ENCODE data around the gene SMARCA4.

SMARCA4 gene

GRCh38 chr19:11020982-11021759 lies 60.3 kb downstream of the SMARCA4 start:
- Histone ChIP-seq H3K27me3 (ENCODE audit: control insufficient read depth in 3 of 3, insufficient read depth in 3 of 3, low read depth in 1 of 3, low read length in 3 of 3) (no peaks in the 10 kb centered on the region), H4K8ac (ENCODE audit: low read depth, low read length) (no peak overlapping the region), H2BK12ac (ENCODE audit: low read length) (peak overlapping the region; percentile 10), H3K4ac (ENCODE audit: low read length) (no peak overlapping the region), H3K27ac (replicated peaks; ENCODE audit: low read length) (no peak overlapping the region), H3K36me3 (replicated peaks in 1 of 2; ENCODE audit: control insufficient read depth in 2 of 2, insufficient read depth in 2 of 2, low read length in 2 of 2) (peaks cover 93 to 100% of the 10 kb centered on the region in 2 donors), H2BK5ac (ENCODE audit: low read length) (no peak overlapping the region), H3K4me2 (ENCODE audit: insufficient read depth, low read length, poor library complexity, severe bottlenecking) (no peak overlapping the region), H4K91ac (ENCODE audit: low read depth, low read length, poor library complexity) (no peak overlapping the region), H3K9me3 (replicated peaks in 1 of 2; ENCODE audit: control insufficient read depth in 2 of 2, insufficient read depth in 1 of 2, low read depth in 1 of 2, low read length in 2 of 2) (no peaks in the 10 kb centered on the region), H3K79me1 (ENCODE audit: low read depth, low read length) (peaks cover 26% of the 10 kb centered on the region), H3K23ac (ENCODE audit: low read depth, low read length, poor library complexity) (no peak overlapping the region), H2BK120ac (ENCODE audit: low read depth, low read length) (no peak overlapping the region), H3K14ac (ENCODE audit: low read length) (no peak overlapping the region), H3K4me3 (ENCODE audit: low read length in 2 of 2) (no peak overlapping the region), H2AK5ac (ENCODE audit: low read depth, low read length) (no peak overlapping the region), H3K4me1 (ENCODE audit: control insufficient read depth in 2 of 2, insufficient read depth in 1 of 2, low read depth in 1 of 2, low read length in 2 of 2) (no peaks in the 10 kb centered on the region), H2BK15ac (ENCODE audit: low read length) (no peak overlapping the region), H3K9ac (ENCODE audit: low read depth, low read length, poor library complexity) (no peak overlapping the region), H2AFZ (ENCODE audit: low read length) (no peak overlapping the region), H3K18ac (ENCODE audit: low read length) (no peak overlapping the region)
- WGBS, 2 donors (ENCODE audit: extremely low coverage in 2 of 2, insufficient read length in 2 of 2, insufficient replicate concordance in 1 of 2), result no CpG with 5 or more reads among the region's 23 CpGs
- no peak for DNase-seq (ENCODE audit: low spot score)

GRCh38 chr19:11021760-11022144 lies 60.9 kb downstream of the SMARCA4 start:
- Histone ChIP-seq H3K9me3 (replicated peaks in 1 of 2; ENCODE audit: control insufficient read depth in 2 of 2, insufficient read depth in 1 of 2, low read depth in 1 of 2, low read length in 2 of 2) (no peaks in the 10 kb centered on the region), H4K8ac (ENCODE audit: low read depth, low read length) (no peak overlapping the region), H3K4me1 (ENCODE audit: control insufficient read depth in 2 of 2, insufficient read depth in 1 of 2, low read depth in 1 of 2, low read length in 2 of 2) (no peaks in the 10 kb centered on the region), H3K18ac (ENCODE audit: low read length) (no peak overlapping the region), H3K36me3 (replicated peaks in 1 of 2; ENCODE audit: control insufficient read depth in 2 of 2, insufficient read depth in 2 of 2, low read length in 2 of 2) (peaks cover 90 to 98% of the 10 kb centered on the region in 2 donors), H3K4me2 (ENCODE audit: insufficient read depth, low read length, poor library complexity, severe bottlenecking) (no peak overlapping the region), H3K4ac (ENCODE audit: low read length) (peak overlapping the region; percentile 76), H2BK15ac (ENCODE audit: low read length) (no peak overlapping the region), H3K27me3 (ENCODE audit: control insufficient read depth in 3 of 3, insufficient read depth in 3 of 3, low read depth in 1 of 3, low read length in 3 of 3) (no peaks in the 10 kb centered on the region), H2BK5ac (ENCODE audit: low read length) (no peak overlapping the region), H2AK5ac (ENCODE audit: low read depth, low read length) (no peak overlapping the region), H3K79me1 (ENCODE audit: low read depth, low read length) (peaks cover 26% of the 10 kb centered on the region), H3K9ac (ENCODE audit: low read depth, low read length, poor library complexity) (no peak overlapping the region), H3K4me3 (ENCODE audit: low read length in 2 of 2) (no peak overlapping the region), H2BK120ac (ENCODE audit: low read depth, low read length) (no peak overlapping the region), H2BK12ac (ENCODE audit: low read length) (peak overlapping the region; percentile 10), H3K23ac (ENCODE audit: low read depth, low read length, poor library complexity) (no peak overlapping the region), H3K14ac (ENCODE audit: low read length) (no peak overlapping the region), H3K27ac (replicated peaks; ENCODE audit: low read length) (no peak overlapping the region), H2AFZ (ENCODE audit: low read length) (no peak overlapping the region), H4K91ac (ENCODE audit: low read depth, low read length, poor library complexity) (no peak overlapping the region)
- no peak for DNase-seq (ENCODE audit: low spot score)
- no CpG with 5 or more reads among the region's 15 CpGs for WGBS, 2 donors (ENCODE audit: extremely low coverage in 2 of 2, insufficient read length in 2 of 2, insufficient replicate concordance in 1 of 2)

GRCh38 chr19:11023016-11023415 lies 62.2 kb downstream of the SMARCA4 start:
- Histone ChIP-seq H3K4me3 (ENCODE audit: low read length in 2 of 2) (no peak overlapping the region), H3K79me1 (ENCODE audit: low read depth, low read length) (peaks cover 17% of the 10 kb centered on the region), H3K4ac (ENCODE audit: low read length) (no peak overlapping the region), H4K8ac (ENCODE audit: low read depth, low read length) (no peak overlapping the region), H2BK15ac (ENCODE audit: low read length) (no peak overlapping the region), H2AK5ac (ENCODE audit: low read depth, low read length) (no peak overlapping the region), H2BK12ac (ENCODE audit: low read length) (no peak overlapping the region), H2BK5ac (ENCODE audit: low read length) (no peak overlapping the region), H3K4me2 (ENCODE audit: insufficient read depth, low read length, poor library complexity, severe bottlenecking) (no peak overlapping the region), H3K14ac (ENCODE audit: low read length) (no peak overlapping the region), H3K27me3 (ENCODE audit: control insufficient read depth in 3 of 3, insufficient read depth in 3 of 3, low read depth in 1 of 3, low read length in 3 of 3) (no peaks in the 10 kb centered on the region), H2BK120ac (ENCODE audit: low read depth, low read length) (no peak overlapping the region), H3K27ac (replicated peaks; ENCODE audit: low read length) (no peak overlapping the region), H3K36me3 (replicated peaks in 1 of 2; ENCODE audit: control insufficient read depth in 2 of 2, insufficient read depth in 2 of 2, low read length in 2 of 2) (peaks cover 89 to 98% of the 10 kb centered on the region in 2 donors), H3K9me3 (replicated peaks in 1 of 2; ENCODE audit: control insufficient read depth in 2 of 2, insufficient read depth in 1 of 2, low read depth in 1 of 2, low read length in 2 of 2) (no peaks in the 10 kb centered on the region), H4K91ac (ENCODE audit: low read depth, low read length, poor library complexity) (no peak overlapping the region), H2AFZ (ENCODE audit: low read length) (no peak overlapping the region), H3K4me1 (ENCODE audit: control insufficient read depth in 2 of 2, insufficient read depth in 1 of 2, low read depth in 1 of 2, low read length in 2 of 2) (no peaks in the 10 kb centered on the region), H3K23ac (ENCODE audit: low read depth, low read length, poor library complexity) (no peak overlapping the region), H3K9ac (ENCODE audit: low read depth, low read length, poor library complexity) (no peak overlapping the region), H3K18ac (ENCODE audit: low read length) (no peak overlapping the region)
- DNase-seq (ENCODE audit: low spot score), result no peak
- WGBS, 2 donors (ENCODE audit: extremely low coverage in 2 of 2, insufficient read length in 2 of 2, insufficient replicate concordance in 1 of 2), result no CpG with 5 or more reads among the region's 11 CpGs

DNA sequence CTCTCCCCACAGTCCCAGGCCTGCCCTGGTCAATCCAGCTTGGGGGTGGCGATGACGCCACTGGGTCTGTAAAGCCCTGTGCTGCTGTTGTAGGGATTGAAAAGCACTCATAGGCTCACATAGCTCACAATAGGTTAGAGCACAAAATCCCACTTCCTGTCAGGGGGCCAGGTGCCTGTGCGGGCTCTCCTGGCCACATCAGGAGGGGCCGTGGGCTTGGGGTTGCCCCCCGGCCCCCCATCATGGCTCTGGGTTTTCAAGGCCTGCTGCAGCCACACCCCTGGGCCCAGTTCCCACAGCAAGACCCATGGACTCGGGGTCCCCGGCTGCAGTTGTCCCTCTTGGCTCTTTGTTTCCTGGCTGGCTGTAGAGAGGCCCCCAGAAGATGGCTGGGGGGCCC lies 62.9 kb downstream of the SMARCA4 start:
- H3K18ac ChIP-seq (ENCODE audit: low read length), result no peak overlapping the region

More for the DNA sequence above, 62.9 kb downstream of the SMARCA4 start:
- no peak overlapping the region for H2BK5ac ChIP-seq (ENCODE audit: low read length)
- H4K8ac ChIP-seq (ENCODE audit: low read depth, low read length), result no peak overlapping the region
- no peak overlapping the region for H2BK12ac ChIP-seq (ENCODE audit: low read length)
- H3K9me3 ChIP-seq (replicated peaks in 1 of 2; ENCODE audit: control insufficient read depth in 2 of 2, insufficient read depth in 1 of 2, low read depth in 1 of 2, low read length in 2 of 2), result no peaks in the 10 kb centered on the region
- H2AK5ac ChIP-seq (ENCODE audit: low read depth, low read length), result no peak overlapping the region
- H2BK15ac ChIP-seq (ENCODE audit: low read length), result no peak overlapping the region
- no peak overlapping the region for H3K4me3 ChIP-seq (ENCODE audit: low read length in 2 of 2)
- H3K79me1 ChIP-seq (ENCODE audit: low read depth, low read length), result peaks cover 13% of the 10 kb centered on the region
- no peak overlapping the region for H3K4me2 ChIP-seq (ENCODE audit: insufficient read depth, low read length, poor library complexity, severe bottlenecking)
- no peak overlapping the region for H2BK120ac ChIP-seq (ENCODE audit: low read depth, low read length)
- no peaks in the 10 kb centered on the region for H3K4me1 ChIP-seq (ENCODE audit: control insufficient read depth in 2 of 2, insufficient read depth in 1 of 2, low read depth in 1 of 2, low read length in 2 of 2)
- H3K14ac ChIP-seq (ENCODE audit: low read length), result no peak overlapping the region
- WGBS, 2 donors (ENCODE audit: extremely low coverage in 2 of 2, insufficient read length in 2 of 2, insufficient replicate concordance in 1 of 2), result no CpG with 5 or more reads among the region's 7 CpGs
- H3K9ac ChIP-seq (ENCODE audit: low read depth, low read length, poor library complexity), result no peak overlapping the region
- H3K36me3 ChIP-seq (replicated peaks in 1 of 2; ENCODE audit: control insufficient read depth in 2 of 2, insufficient read depth in 2 of 2, low read length in 2 of 2), result peaks cover 89 to 98% of the 10 kb centered on the region in 2 donors
- no peaks in the 10 kb centered on the region for H3K27me3 ChIP-seq (ENCODE audit: control insufficient read depth in 3 of 3, insufficient read depth in 3 of 3, low read depth in 1 of 3, low read length in 3 of 3)
- no peak overlapping the region for H4K91ac ChIP-seq (ENCODE audit: low read depth, low read length, poor library complexity)
- no peak overlapping the region for H3K27ac ChIP-seq (replicated peaks; ENCODE audit: low read length)
- no peak overlapping the region for H3K23ac ChIP-seq (ENCODE audit: low read depth, low read length, poor library complexity)
- DNase-seq (ENCODE audit: low spot score), result no peak
- H2AFZ ChIP-seq (ENCODE audit: low read length), result no peak overlapping the region
- no peak overlapping the region for H3K4ac ChIP-seq (ENCODE audit: low read length)

All from neuronal stem cell (in vitro differentiated cells).